ENCODE measurements around the gene GRIK3.
"Not testable (repeated sequence)": the region's sequence is repeated elsewhere in the genome, so short reads cannot be mapped to it uniquely, and the experiment has no call there.

The GRIK3 gene

DNA sequence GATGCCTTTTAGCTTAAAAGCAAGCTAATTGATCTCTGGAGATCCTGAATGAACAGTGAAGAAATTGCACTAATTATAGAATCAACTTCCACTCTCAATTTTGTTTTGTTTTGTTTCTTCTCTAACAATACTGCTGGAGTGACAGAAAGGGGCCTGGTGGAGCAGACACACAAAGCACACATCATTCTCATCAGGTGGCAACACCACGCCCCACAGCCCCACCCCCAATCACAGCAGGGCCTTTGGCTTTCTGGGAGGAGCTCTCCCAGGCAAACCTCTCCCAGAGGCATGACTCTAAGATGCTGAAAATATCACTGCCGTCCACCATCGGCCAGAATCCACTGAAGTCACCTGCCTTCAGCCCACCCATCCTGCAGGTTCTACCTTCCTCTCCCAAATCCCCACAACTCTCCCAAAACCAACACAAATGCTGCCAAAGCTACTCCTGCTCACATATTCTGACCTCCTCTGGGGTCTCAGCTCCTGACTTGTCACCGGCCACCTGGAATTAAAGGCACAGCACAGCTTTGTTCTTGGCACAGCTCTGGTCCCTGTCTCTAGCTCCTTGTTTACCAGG is 120.7 kb downstream of the GRIK3 start:
- TF ChIP-seq POLR2A (IDR thresholded peaks at IDR 0.05; ENCODE audit: low read length) (no peak), GATA1 (IDR thresholded peaks at IDR 0.05; ENCODE audit: low read depth, low read length) (no peak)
- no peak for DNase-seq

DNA sequence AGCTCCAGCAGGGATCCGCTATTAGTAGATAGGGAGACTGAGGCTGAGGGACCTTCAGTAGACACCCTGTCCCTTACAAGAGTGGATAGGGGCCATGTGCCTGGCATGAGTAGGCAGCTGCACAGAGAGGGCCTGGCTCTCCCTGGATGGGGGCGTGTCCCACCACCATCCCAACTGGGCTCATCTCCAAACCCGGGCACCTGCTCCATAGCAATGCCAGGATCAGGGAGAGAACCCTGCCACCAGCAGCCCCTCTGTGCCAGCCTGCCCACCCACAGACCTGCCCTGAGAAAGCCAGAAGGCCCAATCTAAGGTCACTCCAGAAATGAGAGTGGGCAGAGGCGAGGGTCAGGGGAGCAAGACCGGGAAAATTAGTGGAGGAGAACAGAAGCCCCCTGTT is 121.3 kb downstream of the GRIK3 start:
- DNase-seq, result no peak
- TF ChIP-seq GATA1 (IDR thresholded peaks at IDR 0.05; ENCODE audit: low read depth, low read length), result no peak
- TF ChIP-seq POLR2A (IDR thresholded peaks at IDR 0.05; ENCODE audit: low read length), result no peak

DNA sequence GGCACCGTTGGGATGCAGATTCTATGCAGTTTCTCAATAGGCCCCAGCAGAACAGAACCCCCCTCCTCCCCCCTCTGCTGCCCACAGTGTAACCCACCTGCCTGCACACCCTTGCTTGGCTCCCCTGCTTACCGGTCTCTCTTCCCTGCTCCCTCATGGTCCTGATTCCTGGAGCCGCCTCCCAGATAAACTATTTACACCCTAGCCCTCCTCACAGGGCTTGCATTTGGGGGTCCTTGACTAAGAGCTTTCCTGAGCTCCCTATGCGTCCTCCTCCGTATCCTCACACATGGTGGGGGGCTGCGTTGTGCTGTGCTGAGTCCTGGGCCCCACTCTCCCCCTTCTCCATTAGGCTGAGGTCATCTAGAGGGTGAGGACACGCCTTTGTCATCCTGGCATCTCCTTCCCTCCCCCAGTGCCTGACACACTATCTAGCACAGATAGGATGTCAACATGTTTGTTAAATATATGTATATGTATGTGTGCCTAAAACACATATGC is 121.9 kb downstream of the GRIK3 start:
- TF ChIP-seq GATA1 (IDR thresholded peaks at IDR 0.05; ENCODE audit: low read depth, low read length) (no peak), POLR2A (IDR thresholded peaks at IDR 0.05; ENCODE audit: low read length) (no peak)
- DNase-seq, result no peak

DNA sequence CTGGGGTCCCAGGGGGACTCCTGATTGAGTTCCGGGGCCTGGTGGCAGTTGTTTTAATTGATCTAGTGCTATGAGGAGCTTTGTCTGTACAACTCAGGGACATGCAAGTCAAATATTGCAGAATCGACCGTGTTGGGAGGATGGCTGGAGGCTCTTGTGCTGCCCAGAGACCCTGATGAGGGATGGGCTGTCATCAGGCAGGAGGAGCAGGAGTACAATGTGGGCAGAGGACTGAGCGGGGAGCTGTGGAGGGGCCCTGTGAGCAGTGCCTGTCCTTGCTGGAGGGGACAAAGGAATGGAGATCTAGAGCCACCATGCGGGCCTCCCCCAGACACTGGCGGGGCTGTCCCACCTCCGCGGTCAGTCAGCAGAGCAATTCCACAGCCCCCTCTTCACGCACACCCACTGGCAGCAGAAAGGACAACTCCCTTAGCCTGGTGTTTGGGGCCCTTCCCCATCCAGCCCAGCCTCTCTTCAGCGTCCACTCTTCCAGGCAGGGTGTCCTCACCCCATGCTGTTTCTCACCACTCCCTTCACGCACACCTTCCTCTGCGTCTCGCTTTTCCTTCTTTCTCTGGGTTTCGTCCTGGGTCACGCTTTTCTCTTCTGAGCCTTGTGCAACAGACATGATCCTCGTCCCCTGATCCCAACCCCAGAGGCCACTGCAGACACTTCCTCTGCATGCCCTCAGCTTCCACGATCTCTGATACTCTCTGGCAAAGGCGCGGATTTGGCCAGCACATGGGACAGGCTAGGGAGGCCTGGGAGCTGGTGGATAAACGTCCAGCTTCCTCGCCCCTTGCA is 122.6 kb downstream of the GRIK3 start:
- no peak for TF ChIP-seq GATA1 (IDR thresholded peaks at IDR 0.05; ENCODE audit: low read depth, low read length)
- TF ChIP-seq POLR2A (IDR thresholded peaks at IDR 0.05; ENCODE audit: low read length), result no peak
- no peak for DNase-seq

DNA sequence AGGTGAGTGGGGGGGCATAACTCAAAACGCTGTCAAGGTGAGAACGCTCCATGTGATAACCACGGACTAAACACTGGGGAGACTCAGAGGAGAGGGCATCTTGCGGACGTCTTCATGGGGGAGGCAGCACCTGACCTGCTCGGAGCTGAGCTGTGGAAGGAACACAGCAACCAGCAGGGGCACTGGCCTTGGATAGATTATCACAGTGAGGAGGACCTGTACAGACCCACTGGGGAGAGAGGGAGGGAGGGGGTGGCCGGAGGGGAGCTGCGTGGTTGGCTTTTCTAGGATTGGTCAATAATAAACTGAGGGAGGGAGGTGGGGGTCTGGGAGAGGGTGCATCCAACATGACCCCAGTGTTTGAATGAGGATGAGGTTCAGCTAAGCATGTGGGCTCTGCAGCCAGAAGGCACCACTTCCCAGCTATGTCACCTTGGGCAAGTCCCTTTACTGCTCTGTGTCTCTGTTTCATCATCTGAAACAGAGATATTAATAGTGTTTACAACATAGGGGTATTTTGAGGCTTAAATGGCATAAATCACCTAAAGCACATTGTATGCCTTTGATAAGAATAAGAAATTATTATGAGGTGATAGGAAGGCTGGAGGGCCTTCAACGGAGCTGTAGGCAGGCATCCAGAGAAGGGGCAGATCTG is 123.3 kb downstream of the GRIK3 start:
- TF ChIP-seq POLR2A (IDR thresholded peaks at IDR 0.05; ENCODE audit: low read length), result no peak
- no peak for TF ChIP-seq GATA1 (IDR thresholded peaks at IDR 0.05; ENCODE audit: low read depth, low read length)
- DNase-seq, result no peak

DNA sequence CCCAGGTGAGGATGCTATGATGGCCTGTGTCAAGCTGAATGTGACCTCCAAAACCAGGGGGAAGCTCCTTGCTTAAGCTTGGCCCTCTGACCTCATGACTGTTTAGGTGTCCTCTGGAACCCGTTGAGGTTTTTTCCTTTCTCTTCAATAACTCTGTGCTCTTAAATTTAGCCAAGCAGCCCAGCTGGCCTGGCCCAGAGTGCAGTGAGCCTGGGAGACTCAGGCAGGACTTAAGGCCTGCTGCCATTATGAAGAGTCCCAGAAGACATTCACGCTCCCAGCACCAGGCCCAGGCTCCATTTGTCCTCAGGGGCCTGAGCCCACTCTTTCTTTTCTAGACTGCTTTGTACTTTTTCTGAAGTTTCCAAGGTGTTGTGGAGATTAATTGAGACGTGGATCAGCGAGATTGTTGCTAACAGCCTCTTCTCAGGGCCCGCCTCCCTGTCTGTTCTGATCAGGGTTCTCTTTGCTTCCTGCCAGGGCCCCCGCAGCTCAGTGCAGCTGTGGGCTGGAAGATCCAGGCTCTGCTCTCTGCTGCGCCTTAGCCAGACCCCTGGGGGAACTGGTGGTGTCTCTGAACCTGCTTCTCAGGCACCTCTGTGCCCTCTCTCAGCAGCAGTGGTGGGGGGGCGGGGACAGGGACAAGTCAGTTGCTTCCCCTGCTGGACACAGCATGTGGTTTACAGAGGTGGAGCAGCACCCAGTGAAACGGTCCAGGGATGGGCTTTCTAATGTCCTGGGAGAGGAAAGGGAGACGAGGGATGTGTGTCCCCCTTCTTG is 124.2 kb downstream of the GRIK3 start:
- TF ChIP-seq GATA1 (IDR thresholded peaks at IDR 0.05; ENCODE audit: low read depth, low read length), result no peak
- TF ChIP-seq POLR2A (IDR thresholded peaks at IDR 0.05; ENCODE audit: low read length), result no peak

DNA sequence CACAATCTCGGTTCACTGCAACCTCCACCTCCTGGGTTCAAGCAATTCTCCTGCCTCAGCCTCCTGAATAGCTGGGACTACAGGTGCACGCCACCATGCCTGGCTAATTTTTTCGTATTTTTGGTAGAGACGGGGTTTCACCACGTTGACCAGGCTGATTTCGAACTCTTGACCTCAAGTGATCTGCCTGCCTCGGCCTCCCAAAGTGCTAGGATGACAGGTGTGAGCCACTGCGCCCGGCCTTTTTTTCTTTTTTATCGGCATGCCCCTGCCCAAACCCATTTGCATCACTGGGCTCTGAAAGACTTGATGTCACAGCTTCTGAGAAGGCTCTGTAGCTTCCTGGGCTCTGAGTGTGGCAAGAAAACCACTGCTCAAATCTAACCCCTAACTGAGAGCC is 125.0 kb downstream of the GRIK3 start:
- not testable (repeated sequence) for DNase-seq

More for the DNA sequence above, 124.2 kb downstream of the GRIK3 start:
- no peak for DNase-seq

DNA sequence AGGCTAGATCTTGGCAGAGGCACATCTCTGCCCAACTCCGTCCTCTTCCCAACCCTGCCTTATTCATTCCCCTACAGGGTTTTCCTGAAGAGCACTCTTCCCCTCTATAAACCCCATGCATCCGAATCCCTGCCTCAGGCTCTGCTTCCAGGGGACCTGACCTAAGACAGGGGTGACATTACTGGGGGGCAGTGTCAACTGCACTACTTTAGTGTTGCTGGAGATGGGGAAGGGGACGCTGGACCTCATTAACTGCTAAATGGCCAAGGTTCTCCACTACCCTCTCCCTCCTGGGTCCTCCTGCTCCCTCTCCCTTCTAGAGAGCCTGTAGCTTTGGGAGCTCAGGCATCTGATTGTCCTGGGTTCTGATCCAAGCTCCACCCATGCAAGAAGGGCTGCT is 126.2 kb downstream of the GRIK3 start:
- no peak for DNase-seq

DNA sequence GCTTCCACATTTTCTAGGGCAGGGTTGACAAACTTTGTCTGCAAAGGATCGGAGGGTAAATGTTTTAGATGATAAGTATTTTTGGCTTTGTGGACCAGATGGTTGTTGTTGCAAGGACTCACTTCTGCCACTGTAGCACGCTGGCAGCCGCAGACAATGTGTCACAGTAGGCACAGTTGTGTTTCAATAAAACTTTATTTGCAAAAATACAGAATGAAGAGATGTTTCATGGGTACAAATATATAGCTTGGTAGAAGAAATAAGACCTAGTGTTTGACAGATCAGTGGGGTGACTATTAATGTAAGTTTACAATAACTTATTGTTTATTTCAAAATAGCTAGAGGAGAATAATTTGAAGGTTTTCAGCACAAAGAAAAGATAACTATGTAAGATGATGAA is 127.8 kb downstream of the GRIK3 start:
- TF ChIP-seq GATA1 (IDR thresholded peaks at IDR 0.05; ENCODE audit: low read depth, low read length), result no peak
- TF ChIP-seq POLR2A (IDR thresholded peaks at IDR 0.05; ENCODE audit: low read length), result no peak
- no peak for DNase-seq

More for the DNA sequence above, 126.2 kb downstream of the GRIK3 start:
- TF ChIP-seq GATA1 (IDR thresholded peaks at IDR 0.05; ENCODE audit: low read depth, low read length), result no peak
- TF ChIP-seq POLR2A (IDR thresholded peaks at IDR 0.05; ENCODE audit: low read length), result no peak

DNA sequence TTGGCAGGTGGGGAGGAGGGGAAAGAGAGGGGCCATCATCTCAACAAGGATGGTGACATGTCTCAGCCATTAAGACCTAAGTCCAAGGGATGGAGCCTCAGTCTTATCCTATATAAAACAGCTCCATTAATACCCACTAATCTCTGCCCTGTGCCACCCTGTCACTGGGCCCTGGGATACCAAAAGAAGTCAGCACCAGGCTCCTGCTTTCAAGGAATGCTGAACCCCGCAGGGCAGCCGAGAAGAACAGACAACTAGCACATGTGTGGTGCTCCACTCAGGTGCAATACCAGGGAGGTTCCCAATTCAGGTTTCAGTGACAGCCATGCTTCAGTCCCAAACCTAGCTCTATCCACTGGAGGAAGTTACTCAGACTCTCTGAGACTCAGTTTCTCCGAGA is 128.4 kb downstream of the GRIK3 start:
- TF ChIP-seq POLR2A (IDR thresholded peaks at IDR 0.05; ENCODE audit: low read length), result no peak
- TF ChIP-seq GATA1 (IDR thresholded peaks at IDR 0.05; ENCODE audit: low read depth, low read length), result no peak
- DNase-seq, result no peak

DNA sequence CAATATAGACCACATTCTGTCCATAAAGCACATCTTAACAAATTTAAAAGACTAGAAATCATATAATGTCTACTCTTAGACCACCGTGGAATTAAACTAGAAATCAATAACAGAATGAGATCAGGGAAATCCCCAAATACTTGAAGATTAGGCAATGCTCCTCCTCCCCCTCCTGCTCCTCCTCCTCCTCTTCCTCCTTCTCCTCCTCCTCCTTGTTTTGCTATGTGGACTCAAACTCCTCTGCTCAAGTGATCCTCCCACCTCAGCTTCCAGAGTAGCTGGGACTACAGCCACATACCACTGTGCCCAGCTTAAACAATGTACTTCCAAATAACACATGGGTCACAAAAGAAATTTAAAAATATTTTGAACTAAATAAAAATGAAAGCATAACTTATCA is 134.2 kb downstream of the GRIK3 start:
- TF ChIP-seq POLR2A (IDR thresholded peaks at IDR 0.05; ENCODE audit: low read length), result no peak
- no peak for TF ChIP-seq GATA1 (IDR thresholded peaks at IDR 0.05; ENCODE audit: low read depth, low read length)
- DNase-seq, result no peak

DNA sequence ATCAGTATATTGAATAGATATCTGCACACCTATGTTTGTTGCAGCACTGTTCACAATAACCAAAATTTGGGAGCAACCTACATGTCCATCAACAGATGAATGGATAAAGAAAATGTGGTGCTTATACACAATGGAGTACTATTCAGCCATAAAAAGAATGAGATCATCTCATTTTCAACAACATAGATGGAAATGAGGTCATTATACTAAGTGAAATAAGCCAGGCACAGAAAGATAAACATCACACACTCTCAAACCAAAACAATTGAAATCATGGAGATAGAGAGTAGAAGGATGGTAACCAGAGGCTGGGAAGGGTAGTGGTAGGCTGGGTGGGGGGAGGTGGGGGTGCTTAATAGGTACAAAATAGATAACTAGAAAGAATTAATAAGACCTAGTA is 136.5 kb downstream of the GRIK3 start:
- not testable (repeated sequence) for DNase-seq

DNA sequence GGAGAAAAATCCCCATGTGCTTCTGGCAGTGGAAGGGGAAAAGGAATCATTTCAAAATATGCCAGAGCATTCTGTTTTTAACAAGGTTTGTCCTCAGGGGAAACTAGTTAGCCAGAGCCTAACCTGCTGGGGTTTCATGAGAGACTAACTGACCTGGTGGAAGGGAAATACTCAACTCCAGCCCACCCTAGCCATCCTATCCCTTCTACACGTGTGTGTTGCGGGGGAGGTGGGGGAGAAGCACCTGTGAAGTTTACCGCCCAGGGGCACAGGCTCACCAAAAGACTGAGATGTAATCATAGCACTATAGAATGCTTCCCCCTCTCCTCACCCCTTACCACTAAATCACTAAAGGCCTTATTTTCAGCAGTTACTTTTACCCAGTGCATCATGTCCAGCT is 139.5 kb downstream of the GRIK3 start:
- DNase-seq, result no peak
- TF ChIP-seq POLR2A (IDR thresholded peaks at IDR 0.05; ENCODE audit: low read length) (no peak), GATA1 (IDR thresholded peaks at IDR 0.05; ENCODE audit: low read depth, low read length) (no peak)

DNA sequence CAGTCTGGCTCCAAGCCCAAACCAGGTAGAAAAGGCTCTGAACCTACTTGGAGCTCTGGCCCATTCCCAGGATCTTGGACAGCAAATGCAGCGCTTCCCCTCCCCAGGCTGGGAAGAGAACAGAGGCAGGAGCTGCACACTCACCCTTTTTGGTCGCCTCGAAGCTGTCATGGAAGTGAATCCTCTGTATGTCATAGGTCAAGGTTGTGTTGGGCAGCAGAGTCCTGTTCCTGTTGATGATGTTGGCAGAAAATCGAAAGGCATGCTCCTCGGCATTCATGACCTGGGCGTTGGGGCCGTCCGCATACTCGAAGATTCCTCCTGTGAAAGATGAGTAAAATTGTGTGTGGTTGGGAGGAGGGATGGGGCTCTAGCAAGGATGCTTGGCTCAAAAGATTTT is 143.5 kb downstream of the GRIK3 start:
- no peak for DNase-seq

More for the DNA sequence above, 143.5 kb downstream of the GRIK3 start:
- TF ChIP-seq GATA1 (IDR thresholded peaks at IDR 0.05; ENCODE audit: low read depth, low read length), result no peak
- no peak for TF ChIP-seq POLR2A (IDR thresholded peaks at IDR 0.05; ENCODE audit: low read length)
